HG02870 (cell line): ENCODE results near the gene RAB22A.

Experiments
- ATAC-seq: cut with Tn5 transposase; IDR thresholded peaks from one replicate; pipeline ENCODE4 v1.9.1; 2021; ENCODE audit warnings: mild to moderate bottlenecking, moderate library complexity; ENCODE audit not compliant: unreplicated experiment

The RAB22A gene

GRCh38 chr20:58309591-58310290 is at the start of gene RAB22A:
TSS of gene RAB22A (plus strand) at chr20:58309715. CDS start at chr20:58309977, 262 bp downstream.
- peak; percentile 68 for ATAC-seq

- ATAC-seq: no peak
Measured at GRCh38 chr20:58260006-58260405, 49.5 kb upstream of the RAB22A start.

- no peak for ATAC-seq
Measured at GRCh38 chr20:58261660-58262059, 47.9 kb upstream of the RAB22A start.

GRCh38 chr20:58264271-58264670 is 45.2 kb upstream of the RAB22A start:
- no peak for ATAC-seq

- no peak for ATAC-seq
Measured at GRCh38 chr20:58267389-58268215, 41.9 kb upstream of the RAB22A start.

- no peak for ATAC-seq
Measured at GRCh38 chr20:58268421-58268821, 41.1 kb upstream of the RAB22A start.

GRCh38 chr20:58268936-58269619 is 40.4 kb upstream of the RAB22A start:
- no peak for ATAC-seq

- no peak for ATAC-seq
Measured at GRCh38 chr20:58271606-58272351, 37.7 kb upstream of the RAB22A start.

GRCh38 chr20:58274384-58274783 is 35.1 kb upstream of the RAB22A start:
- ATAC-seq: no peak

- no peak for ATAC-seq
Measured at GRCh38 chr20:58277107-58277506, 32.4 kb upstream of the RAB22A start.

- ATAC-seq: no peak
Measured at GRCh38 chr20:58277578-58278472, 31.7 kb upstream of the RAB22A start.

- no peak for ATAC-seq
Measured at GRCh38 chr20:58286729-58287128, 22.8 kb upstream of the RAB22A start.

GRCh38 chr20:58287638-58288037 is 21.9 kb upstream of the RAB22A start:
- ATAC-seq: no peak

GRCh38 chr20:58289143-58289542 is 20.4 kb upstream of the RAB22A start:
- ATAC-seq: no peak

- ATAC-seq: no peak
Measured at GRCh38 chr20:58293453-58293852, 16.1 kb upstream of the RAB22A start.

- ATAC-seq: no peak
Measured at GRCh38 chr20:58294497-58295455, 14.7 kb upstream of the RAB22A start.

- no peak for ATAC-seq
Measured at GRCh38 chr20:58296051-58296837, 13.3 kb upstream of the RAB22A start.

GRCh38 chr20:58297394-58297793 is 12.1 kb upstream of the RAB22A start:
- ATAC-seq: no peak
